HG02981 (cell line): ENCODE data around the gene SHISA2.
"Not testable (repeated sequence)": the region's sequence is repeated elsewhere in the genome, so short reads cannot be mapped to it uniquely, and the experiment has no call there.

Source experiments
- ATAC-seq: cut with Tn5 transposase; IDR thresholded peaks from one replicate; pipeline ENCODE4 v1.9.1; 2021; ENCODE audit warnings: mild to moderate bottlenecking, moderate library complexity; ENCODE audit not compliant: unreplicated experiment

SHISA2 gene

DNA sequence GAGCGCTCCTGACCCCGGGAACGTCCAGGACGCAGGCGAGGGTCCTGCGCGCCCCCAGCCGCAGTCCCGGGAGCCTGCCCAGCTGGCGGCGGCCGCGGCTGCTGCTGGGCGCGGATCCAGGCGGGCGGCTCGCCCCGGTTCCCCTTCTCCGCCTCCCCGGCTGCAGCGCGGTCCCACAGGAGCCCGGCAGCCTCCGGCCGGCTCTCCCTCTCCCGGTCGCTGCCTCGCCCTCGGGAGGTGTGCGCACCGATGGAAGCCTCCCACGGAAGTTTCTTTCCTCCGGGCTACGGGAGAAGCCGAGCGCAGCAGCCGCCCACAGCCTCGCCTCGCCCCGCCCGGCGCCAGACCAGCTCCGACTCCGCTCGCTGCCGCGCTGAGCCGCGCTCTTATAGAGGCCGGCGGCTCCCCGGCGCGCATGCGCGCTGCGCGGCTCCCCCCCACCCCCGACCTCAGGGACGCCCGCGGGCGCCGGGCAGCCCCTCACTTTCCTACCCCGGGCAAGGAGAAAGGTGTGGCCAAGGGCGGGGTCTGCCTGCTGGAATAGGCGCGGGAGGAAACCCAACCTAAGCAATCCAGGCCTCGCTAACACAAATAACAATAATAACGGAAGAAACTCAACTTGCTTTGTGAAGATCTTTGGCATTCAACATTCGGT lies at the start of gene SHISA2:
Gene SHISA2, minus strand, starts transcription at position 360 of the 655 bp plus-strand sequence. CDS start 1,041 bp downstream, outside the sequence.
- ATAC-seq: no peak

DNA sequence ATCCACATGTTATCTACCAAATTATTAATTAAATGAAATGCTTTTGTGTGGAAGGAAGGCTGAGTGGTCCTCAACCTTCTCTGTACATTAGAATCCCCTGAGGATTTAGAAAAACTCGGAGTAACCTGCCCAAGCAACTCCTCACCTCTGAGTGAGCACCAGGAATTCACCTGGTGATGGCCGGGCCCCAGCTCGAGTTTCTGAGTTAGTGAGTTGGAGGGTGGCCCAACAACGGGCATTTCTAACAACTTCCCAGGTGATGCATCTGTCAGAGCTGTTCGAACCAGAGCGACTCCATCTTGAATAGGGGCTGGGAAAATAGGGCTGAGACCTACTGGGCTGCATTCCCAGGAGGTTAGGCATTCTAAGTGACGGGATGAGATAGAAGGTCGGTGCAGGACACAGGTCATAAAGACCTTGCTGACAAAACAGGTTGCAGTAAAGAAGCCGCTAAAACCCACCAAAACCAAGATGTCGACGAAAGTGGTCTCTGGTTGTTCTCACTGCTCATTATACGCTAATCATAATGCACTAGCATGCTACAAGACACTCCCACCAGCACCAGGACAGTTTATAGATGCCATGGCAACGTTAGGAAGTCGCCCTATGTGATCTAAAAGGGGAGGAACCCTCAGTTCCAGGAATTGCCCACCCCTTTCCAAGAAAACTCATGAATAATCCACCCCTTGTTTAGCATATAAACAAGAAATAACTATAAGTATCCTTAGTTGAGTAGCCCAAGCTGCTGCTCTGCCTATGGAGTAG lies 44.2 kb upstream of the SHISA2 start:
- ATAC-seq: no peak

DNA sequence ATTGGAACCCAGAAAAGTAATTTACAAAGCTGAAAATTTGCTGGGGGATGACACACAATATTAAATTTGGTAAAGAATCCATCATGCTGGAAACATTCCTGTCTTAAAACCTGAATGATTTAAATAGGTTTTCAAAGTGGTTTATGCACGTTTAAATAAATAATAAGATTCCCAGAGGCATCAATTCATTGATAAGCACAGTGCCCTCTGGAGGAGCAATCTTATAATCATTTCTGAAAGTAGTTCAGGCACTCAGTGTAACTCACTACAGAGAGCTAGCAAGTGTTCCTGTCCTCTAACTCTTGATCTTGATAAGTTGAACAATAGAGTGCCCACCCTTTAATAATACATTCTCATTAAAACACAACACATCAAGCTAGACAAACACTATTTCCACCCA lies 43.5 kb upstream of the SHISA2 start:
- ATAC-seq: no peak

DNA sequence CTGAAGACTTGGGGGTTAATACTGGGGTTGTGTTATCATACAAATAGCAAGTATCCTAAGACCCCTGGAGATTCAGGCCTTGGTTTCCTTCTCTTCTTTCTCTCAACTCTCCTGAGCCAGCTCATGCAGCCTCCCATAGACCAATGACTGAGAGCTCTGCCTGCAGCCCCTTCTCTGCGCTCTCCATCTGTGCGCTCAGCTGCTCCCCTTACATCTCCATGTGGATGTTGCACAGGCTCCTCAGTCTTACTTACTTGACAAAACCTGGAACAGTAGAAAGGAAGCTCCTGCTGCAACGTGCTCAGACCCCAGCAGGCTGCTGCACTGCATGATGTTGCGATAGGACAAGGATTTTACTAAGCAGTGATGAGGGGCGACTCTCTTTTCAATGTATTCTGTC lies 25.0 kb upstream of the SHISA2 start:
- ATAC-seq: not testable (repeated sequence)

DNA sequence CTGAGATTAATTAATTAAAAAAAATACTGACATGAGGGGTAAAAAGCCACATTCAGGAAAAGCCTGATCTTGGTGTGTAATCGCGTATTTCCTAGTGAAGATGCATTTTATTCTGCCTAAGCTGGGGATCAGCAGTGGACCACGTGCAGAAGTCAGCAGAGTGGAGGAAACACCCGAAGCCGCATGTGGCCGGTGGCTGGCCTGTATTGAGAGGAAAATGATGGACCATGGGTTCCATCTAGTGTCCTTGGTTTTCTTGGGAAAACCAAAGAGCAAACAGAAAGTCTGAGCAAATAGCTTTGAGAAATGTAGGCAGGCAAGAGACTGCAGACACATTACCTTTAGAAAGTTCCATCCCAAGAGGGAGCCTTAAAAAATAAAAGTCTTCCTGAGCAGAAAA lies 23.7 kb upstream of the SHISA2 start:
- no peak for ATAC-seq

DNA sequence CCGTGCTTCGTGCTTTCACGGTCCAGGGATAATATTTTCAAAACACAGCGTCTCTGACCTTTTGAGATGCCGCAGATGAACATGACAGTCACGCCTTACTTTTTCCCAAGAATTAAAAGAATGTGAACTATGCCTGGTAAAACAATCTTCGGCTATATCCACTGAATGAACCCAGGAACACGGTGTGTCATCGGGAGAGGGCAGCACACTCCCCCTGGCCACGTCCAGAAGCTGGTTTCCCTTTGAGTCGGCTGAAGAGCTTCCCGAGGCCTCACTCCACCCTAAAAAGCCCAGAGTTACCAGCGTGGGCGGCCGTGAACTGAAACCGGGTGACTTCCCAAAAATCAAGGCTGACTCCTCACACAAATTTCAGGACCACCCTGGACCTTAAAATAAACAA lies 22.9 kb upstream of the SHISA2 start:
- ATAC-seq: no peak

DNA sequence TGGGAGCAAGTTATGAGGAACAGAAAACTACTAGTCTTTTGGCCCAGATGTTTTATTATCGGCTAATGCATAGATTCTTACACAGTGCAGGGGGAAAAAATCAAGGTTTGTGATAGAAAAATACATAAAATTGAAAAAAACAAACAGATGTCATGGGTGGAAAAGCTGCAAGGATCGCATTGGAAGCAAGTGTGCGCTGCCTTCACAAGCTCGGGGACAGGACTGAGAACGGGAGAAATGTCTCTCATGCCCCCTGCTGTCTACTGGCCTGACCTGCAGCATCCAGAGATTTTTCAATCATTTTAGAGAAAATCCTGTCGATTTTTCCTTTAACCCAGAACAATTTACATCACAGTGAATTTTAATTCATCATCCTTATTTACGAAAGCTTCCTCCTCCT lies 20.5 kb upstream of the SHISA2 start:
- not testable (repeated sequence) for ATAC-seq

DNA sequence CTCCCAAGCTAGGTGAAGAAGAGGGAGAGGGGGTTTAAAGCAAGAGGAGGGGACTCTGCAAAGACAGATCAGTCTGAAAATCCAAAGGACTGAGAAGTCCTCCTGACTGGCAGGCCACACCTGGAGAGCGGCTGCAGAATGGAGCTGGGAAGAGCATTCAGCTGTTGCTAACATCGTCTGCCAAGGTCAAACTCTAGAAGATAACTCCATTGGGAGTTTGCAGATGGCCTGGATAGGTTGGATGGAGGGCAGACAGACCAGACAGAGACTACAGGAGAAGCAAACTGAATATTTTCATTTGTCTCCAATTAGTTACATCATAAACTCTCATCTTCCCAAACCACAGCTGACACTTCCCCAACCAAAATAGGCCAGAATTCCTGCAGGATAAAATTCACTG lies 19.9 kb upstream of the SHISA2 start:
- no peak for ATAC-seq

DNA sequence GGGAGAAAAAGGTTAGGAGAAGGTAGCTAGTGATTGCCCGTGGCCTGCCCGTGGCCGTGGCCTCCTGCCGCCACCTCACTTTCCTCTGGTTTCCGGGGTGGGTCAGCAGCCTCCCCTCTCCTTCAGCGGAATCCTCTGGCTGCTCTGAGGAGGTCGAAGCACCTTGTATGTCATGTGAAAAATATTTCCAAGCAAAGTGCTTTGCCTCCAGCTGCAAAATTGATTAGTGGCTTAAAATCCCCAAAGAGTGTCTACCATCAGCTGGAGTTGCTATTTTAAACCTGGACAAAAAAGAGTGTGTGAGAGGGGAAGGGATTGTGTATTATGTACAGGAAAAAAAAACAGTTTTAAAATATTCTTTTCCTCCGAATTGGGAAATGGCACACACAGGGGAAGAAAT lies 17.8 kb upstream of the SHISA2 start:
- ATAC-seq: not testable (repeated sequence)

DNA sequence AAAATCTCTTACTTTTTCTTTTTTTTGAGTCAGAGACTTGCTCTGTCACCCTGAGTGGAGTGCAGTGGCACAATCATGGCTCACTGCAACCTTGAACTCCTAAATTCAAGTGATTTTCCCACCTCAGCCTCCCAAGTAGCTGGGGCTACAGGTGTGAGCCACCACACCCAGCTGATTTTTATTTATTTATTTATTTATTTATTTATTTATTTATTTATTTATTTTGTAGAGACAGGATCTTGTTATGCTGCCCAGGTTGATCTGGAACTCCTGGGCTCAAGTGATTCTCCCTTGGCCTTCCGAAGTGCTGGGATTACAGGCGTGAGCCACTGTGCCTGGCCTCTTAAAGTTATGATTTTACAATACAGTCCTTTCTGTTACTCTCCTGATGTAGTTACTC lies 16.6 kb upstream of the SHISA2 start:
- ATAC-seq: not testable (repeated sequence)

DNA sequence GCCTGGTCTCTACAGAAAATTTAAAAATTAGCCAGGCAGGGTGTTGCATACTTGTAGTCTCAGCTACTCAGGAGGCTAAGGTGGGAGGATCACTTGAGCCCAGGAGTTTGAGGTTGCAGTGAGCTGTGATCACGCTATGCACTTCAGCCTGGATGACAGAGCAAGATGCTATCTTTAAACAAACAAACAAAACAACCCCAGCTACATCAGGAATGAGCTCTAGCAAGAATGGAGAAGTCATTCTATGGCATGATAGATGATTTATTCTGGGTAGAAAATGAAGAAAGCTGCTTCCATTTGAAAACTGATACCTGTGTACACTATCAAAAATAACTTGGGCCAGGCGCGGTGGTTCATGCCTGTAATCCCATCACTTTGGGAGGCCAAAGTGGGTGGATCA lies 15.8 kb upstream of the SHISA2 start:
- ATAC-seq: no peak

DNA sequence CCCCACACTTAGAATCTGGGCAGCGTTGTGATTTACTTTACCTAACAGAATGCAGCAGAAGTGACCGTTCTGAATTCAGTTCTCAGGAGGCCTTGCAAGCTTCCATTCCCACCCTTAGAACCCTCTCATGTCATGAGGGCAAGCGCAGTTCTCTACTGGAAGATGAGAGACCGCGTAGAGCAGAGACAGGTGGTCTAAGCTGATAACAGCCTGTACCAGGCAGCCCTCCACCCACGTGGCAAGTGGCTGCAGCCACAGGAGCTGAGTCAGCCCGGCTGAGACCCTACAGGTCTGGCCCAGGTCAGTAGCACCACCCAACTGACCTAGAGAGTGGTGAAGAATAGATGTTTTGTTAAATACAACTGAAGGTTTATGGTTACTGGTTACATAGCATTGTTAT lies 14.7 kb upstream of the SHISA2 start:
- ATAC-seq: not testable (repeated sequence)

DNA sequence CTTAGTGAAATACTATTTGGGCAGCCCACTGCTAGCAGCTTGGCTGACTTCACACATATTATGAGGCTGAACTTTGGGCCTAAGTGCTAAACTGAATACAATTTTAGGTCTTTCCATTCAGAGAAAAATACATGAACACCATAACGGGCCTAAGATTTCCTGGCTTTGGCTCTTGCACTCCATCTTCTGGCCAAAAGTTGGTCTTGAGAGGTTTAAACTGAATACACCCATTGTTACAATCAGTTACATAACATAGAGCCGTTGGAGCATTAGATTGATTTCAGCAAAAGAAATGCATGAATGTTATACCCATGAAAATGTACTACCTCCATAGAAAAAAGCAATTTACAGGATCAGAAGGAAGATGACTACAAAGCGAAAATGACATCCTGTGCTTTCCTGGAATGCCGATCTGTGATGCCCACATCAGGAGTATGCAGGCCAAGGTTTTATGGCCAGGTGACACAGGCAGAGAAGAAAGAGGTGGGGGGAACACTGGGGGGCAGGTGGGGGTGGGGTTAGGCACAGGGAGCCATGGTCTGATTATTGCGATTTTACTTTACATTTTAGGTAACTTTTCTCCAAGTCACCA lies 11.1 kb upstream of the SHISA2 start:
- ATAC-seq: no peak

DNA sequence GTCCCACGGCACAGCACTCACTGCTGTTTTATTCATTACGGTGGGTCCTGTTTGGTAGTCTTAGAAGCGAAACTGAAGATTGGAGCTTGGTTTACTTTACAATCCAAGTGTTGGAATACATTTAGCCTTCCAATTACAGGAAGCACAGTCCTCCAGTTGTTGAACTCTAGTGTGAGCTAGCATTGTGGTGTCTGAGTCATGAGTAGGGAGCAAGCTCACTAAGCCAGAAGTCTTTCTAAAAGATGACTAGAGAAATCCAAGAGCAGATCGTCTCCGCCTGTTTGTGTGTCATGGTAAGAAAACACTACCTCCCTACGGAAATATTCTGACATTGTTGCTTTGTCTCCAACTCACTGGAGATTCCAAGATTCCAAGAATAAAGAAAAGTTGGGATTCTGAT lies 10.1 kb upstream of the SHISA2 start:
- no peak for ATAC-seq

DNA sequence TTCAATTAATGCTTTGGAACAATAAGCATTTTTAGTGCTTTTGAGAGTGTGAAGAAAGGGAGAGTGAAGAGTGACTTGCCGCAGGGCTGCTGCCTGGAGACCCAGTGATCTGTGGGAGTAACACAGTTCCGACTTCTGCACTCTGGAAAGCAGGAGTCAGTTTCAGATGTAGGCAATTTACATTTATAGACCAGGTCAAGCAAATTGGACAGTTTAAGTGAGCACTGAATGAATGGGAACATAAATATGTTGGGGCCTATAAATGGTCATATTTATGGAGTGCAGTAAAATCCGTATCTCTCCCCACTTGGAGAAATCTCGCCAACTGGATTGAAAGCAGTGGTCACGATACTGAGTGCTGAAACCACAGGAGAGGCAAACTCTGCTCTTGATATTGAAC lies 9.4 kb upstream of the SHISA2 start:
- no peak for ATAC-seq

DNA sequence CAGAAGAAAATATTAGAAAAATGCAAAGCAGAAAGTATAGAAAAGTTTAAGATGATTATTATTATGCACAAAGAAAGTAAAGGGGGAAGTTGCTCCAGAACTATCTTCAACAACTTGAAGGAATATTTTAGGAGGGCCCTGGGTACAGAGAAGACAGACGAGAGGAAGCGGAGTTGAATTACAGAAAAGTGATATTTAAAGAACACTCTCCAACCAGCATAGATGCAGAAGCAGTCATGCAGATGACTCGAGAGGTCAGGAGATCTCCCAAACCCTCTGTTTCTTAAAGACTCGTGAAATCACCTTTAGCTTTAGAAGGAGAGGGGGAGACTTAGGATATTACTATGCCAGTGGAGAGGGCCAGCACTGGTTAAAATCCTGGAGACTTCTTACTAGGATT lies 8.5 kb upstream of the SHISA2 start:
- no peak for ATAC-seq

DNA sequence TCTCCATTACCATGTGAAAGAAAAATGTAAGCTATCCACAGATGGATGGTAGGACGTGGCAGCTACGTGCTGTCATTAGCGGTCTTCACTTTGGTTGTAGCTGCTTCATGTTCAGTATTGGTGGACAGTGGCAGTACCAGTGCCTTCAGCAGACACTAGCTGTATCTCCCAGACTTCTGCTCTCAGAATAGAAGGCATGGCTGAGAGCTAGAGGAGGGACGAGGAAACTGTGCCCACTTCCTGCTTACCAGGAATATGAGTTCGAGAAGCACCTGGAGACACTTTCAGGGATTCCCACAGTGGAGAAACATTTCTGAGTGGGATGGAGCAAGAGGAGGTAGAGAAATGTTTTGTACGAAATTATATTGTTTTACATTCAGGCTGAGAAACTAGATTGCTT lies 6.9 kb upstream of the SHISA2 start:
- ATAC-seq: no peak

DNA sequence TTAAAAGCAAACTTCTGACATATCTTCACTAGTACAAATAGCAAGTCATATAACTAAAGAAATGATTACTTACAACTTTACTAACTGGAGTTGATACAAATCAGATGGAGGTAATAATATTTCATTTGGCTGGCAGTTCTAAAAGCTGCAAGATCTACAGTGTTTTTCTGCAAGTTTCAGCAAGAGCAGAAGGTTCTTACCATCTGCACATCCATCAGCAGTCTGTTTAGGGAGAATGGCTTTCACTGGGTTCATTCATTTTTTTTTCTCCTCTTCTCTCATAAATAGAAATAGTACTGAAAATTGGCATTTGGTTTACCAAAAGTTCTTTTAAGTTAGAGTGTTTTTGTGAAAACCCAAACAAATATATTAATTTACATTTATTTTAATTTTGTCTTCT lies 3.1 kb upstream of the SHISA2 start:
- no peak for ATAC-seq

DNA sequence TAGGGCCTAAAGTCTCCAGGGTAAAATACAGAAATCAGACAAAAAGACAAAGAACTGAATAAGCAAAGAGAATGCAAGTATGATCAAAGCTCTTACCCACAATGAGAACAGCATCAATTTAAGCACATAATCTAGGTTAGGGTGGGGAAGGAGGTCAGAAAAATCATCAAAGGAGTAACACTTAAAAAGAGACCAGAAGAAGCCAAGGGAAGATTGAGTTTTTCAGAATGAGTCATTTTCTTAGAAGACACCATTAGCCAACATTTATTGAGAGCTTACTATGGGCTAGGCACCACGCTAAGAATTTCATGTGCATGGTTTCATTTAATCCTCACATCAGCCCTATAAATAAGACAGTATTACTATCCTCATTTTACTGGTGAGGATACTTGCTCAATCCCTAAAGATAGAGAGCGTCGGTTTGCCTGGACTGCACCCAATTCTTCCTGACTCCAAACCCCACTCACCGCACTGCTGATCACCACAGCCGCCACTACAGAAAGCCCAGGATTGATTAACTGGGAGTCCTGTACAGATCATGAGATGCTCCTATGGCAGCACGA lies 1.7 kb upstream of the SHISA2 start:
- ATAC-seq: no peak

DNA sequence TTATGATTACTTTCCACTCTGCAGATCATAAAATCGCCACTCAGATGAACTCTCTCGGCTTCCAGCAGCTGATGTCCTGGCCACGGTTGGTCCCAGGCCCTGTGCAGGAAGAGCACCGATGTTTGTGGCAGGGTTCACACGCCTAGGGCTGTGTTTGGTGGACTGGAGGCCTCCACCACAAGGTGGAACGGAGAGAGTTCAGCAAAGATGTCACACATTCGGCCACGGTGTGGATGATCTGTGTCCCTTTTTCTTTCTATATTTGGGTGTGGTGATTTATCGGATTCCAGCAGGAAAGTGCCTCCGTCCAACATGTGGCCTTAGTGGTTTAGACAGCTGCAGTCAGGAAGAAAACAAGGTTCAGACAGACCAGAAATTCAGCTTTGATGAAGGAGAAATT lies 521 bp upstream of the SHISA2 start:
- no peak for ATAC-seq

DNA sequence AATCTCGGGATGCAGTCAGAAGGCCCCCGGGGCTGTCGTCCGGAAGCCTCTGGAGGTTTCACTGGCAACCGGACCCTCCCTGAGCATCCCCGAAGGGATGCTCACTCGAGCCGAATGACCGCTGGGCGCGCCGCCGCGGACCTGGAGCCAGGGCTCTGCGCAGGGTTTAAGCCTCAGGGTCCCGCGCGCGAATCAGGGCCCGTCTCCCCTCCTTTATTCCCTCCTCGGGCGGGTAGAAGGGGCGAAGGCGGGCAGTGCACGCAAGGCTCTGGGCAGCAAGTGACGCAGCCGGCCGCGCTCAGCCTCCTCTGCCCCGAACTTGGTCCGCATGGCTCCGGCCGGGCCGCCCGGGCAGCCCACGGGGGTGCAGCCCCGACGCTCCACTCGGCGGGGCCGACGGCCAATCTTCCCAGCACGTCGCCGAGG lies 572 bp downstream of the SHISA2 start:
- ATAC-seq: no peak
